PFSK-1 (cell line): ENCODE data around the gene CTSZ.

Experiments used
- POLR2AphosphoS5 ChIP-seq: IDR thresholded peaks from 2 replicates; pipeline ENCODE4 v1.6.1; 2012; ENCODE audit warnings: low read depth, mild to moderate bottlenecking, control low read depth, low read length, moderate library complexity
- TF ChIP-seq, protein P1 (sequence below), 2 experiments: IDR thresholded peaks; 2 replicates each; pipeline versions ENCODE4 v1.6.1 to v1.8.0; 2011 to 2012; ENCODE audit warnings: low read depth in 2 of 2, low read length in 2 of 2, control low read depth in 1 of 2, inconsistent platforms in 1 of 2, mild to moderate bottlenecking in 1 of 2, moderate library complexity in 1 of 2; ENCODE audit not compliant: insufficient read depth in 1 of 2

GRCh38 chr20:59015812-59016711, 9.0 kb upstream of the CTSZ start:
- TF ChIP-seq, protein P1, sequence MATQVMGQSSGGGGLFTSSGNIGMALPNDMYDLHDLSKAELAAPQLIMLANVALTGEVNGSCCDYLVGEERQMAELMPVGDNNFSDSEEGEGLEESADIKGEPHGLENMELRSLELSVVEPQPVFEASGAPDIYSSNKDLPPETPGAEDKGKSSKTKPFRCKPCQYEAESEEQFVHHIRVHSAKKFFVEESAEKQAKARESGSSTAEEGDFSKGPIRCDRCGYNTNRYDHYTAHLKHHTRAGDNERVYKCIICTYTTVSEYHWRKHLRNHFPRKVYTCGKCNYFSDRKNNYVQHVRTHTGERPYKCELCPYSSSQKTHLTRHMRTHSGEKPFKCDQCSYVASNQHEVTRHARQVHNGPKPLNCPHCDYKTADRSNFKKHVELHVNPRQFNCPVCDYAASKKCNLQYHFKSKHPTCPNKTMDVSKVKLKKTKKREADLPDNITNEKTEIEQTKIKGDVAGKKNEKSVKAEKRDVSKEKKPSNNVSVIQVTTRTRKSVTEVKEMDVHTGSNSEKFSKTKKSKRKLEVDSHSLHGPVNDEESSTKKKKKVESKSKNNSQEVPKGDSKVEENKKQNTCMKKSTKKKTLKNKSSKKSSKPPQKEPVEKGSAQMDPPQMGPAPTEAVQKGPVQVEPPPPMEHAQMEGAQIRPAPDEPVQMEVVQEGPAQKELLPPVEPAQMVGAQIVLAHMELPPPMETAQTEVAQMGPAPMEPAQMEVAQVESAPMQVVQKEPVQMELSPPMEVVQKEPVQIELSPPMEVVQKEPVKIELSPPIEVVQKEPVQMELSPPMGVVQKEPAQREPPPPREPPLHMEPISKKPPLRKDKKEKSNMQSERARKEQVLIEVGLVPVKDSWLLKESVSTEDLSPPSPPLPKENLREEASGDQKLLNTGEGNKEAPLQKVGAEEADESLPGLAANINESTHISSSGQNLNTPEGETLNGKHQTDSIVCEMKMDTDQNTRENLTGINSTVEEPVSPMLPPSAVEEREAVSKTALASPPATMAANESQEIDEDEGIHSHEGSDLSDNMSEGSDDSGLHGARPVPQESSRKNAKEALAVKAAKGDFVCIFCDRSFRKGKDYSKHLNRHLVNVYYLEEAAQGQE (IDR thresholded peaks at IDR 0.05; ENCODE audit: insufficient read depth in 1 of 2, low read depth in 2 of 2, low read length in 2 of 2), result no peak
- TF ChIP-seq POLR2AphosphoS5, result no peak
